Parathyroid adenoma (tissue), 2 donors: Measurements from ENCODE around the gene RPP25.

ENCODE experiments used
- H2AFZ ChIP-seq: fragments of 300-600 bp; sonication (generic); one replicate; pipeline ENCODE4 v1.7.0; 2017; ENCODE audit warnings: antibody characterized with exemption, mild to moderate bottlenecking
- H3K27ac ChIP-seq: fragments of 300-600 bp; sonication (generic); one replicate; pipeline ENCODE4 v1.7.0; 2017
- H3K27me3 ChIP-seq: fragments of 300-600 bp; sonication (generic); one replicate; pipeline ENCODE4 v1.7.0; 2017; ENCODE audit warnings: low read length; ENCODE audit not compliant: control insufficient read depth, insufficient read depth
- H3K36me3 ChIP-seq: fragments of 300-600 bp; sonication (generic); one replicate; pipeline ENCODE4 v1.7.0; 2017; ENCODE audit warnings: low read length; ENCODE audit not compliant: control insufficient read depth, insufficient read depth
- H3K4me1 ChIP-seq: fragments of 300-600 bp; sonication (generic); one replicate; pipeline ENCODE4 v1.7.0; 2017; ENCODE audit warnings: control low read depth
- H3K4me2 ChIP-seq: fragments of 300-600 bp; sonication (generic); one replicate; pipeline ENCODE4 v1.7.0; 2017; ENCODE audit warnings: low read length
- H3K4me3 ChIP-seq: fragments of 300-600 bp; sonication (generic); one replicate; pipeline ENCODE4 v1.7.0; 2017; ENCODE audit warnings: low read depth, low read length
- H3K79me2 ChIP-seq: fragments of 300-600 bp; sonication (generic); one replicate; pipeline ENCODE4 v1.7.0; 2017; ENCODE audit warnings: control low read depth
- H3K9ac ChIP-seq: fragments of 300-600 bp; sonication (generic); one replicate; pipeline ENCODE4 v1.7.0; 2017; ENCODE audit warnings: mild to moderate bottlenecking
- H3K9me3 ChIP-seq: fragments of 300-600 bp; sonication (generic); one replicate; pipeline ENCODE4 v1.7.0; 2017; ENCODE audit warnings: low read length; ENCODE audit not compliant: control insufficient read depth
- CTCF ChIP-seq: fragments of 300-600 bp; sonication (generic); IDR thresholded peaks from one replicate; pipeline ENCODE4 v1.7.0; 2017; ENCODE audit warnings: antibody characterized with exemption, mild to moderate bottlenecking
- donor health status: primary hyperparathyroidism.

The RPP25 gene

GRCh38 chr15:74958320-74958907, 1.8 kb upstream of the RPP25 start:
- Histone ChIP-seq H3K36me3 (no peaks in the 10 kb centered on the region), H2AFZ (peak overlapping the region; percentile 84), H3K4me1 (peaks cover 2% of the 10 kb centered on the region), H3K79me2 (no peaks in the 10 kb centered on the region), H3K27me3 (no peaks in the 10 kb centered on the region), H3K9ac (no peak overlapping the region), H3K4me3 (no peak overlapping the region), H3K9me3 (no peaks in the 10 kb centered on the region), H3K4me2 (peak overlapping the region; percentile 26), H3K27ac (no peak overlapping the region)
- TF ChIP-seq CTCF, result no peak

GRCh38 chr15:74957476-74958035, 984 bp upstream of the RPP25 start:
- H3K4me2 ChIP-seq, result peak overlapping the region; percentile 86
- H3K4me3 ChIP-seq, result peak overlapping the region; percentile 70
- H3K36me3 ChIP-seq, result no peaks in the 10 kb centered on the region
- peak overlapping the region; percentile 46 for H3K9ac ChIP-seq
- peak overlapping the region; percentile 96 for H3K27ac ChIP-seq
- H3K9me3 ChIP-seq, result no peaks in the 10 kb centered on the region
- peak overlapping the region; percentile 84 for H2AFZ ChIP-seq
- no peaks in the 10 kb centered on the region for H3K27me3 ChIP-seq
- TF ChIP-seq CTCF, result no peak
- H3K79me2 ChIP-seq, result no peaks in the 10 kb centered on the region
- peaks cover 2% of the 10 kb centered on the region for H3K4me1 ChIP-seq

DNA sequence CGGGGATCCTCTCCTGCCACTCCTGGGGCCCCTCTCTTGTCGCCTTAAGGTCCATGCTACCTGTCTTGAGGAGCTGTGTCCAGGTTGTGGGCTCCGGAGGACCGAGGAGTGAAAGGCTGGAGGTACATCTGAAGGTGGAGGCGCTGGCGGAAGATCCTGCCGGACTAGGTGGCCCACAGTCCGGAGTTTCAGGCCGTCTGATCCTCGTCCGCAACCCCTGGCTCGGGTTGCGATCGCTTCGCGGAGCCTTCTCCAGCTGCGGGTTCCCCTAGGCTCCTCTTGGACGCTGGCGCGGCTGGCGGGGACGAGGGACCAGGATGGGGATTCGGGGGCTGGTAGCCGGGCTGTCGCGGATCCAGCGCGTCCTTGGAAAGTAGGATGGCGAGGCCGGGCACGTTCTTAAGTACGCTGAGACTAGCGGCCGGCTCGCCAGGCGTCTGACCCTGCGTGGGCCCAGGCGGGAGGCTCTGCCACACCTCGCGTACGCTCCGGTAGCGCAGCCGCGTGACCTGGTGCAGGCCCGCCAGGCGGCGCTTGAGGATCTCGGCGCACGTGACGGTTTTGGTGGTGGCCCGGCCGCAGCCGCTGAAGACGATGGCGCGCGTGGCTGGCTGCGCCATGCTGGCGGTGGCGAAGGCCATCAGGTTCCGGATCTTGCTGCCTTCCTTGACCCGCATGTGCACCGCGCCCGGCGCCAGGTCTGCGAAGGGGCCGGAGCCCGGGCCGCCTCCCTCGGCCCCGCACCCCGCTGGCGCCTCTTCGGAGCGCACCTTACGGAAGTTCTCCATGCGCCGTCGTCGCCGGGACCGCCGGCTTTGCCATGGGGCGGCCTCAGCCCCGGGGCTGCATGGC, 550 bp downstream of the RPP25 start:
- Histone ChIP-seq H2AFZ (peak overlapping the region; percentile 84), H3K36me3 (no peaks in the 10 kb centered on the region), H3K4me2 (peak overlapping the region; percentile 86), H3K4me1 (peaks cover 2% of the 10 kb centered on the region), H3K27me3 (no peaks in the 10 kb centered on the region), H3K9ac (no peak overlapping the region), H3K9me3 (no peaks in the 10 kb centered on the region), H3K27ac (peak overlapping the region; percentile 96), H3K4me3 (peak overlapping the region; percentile 70), H3K79me2 (no peaks in the 10 kb centered on the region)
- peak; percentile 53 for TF ChIP-seq CTCF

DNA sequence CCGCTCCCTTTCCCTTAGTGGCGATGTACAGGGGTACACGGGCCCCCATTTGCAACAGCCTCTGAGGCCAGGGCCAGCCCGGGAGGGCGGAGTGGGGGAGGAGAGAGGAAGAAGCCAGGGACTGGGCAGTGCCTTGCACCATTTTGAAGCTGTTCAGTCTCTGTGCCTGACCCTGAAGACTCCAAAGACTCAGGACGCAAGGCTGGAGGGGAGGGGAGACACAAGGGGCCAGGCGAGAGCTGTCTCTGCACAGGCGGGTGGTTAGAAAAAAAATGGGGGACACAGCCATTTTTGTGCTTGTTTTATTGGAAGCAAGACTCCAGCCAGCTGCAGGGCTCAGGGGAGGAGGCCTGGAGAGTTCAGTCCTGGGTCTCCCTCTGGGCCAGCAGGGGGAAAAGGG, 1.6 kb downstream of the RPP25 start:
- no peaks in the 10 kb centered on the region for H3K27me3 ChIP-seq
- H3K36me3 ChIP-seq, result no peaks in the 10 kb centered on the region
- no peak overlapping the region for H2AFZ ChIP-seq
- H3K4me1 ChIP-seq, result peaks cover 5% of the 10 kb centered on the region
- H3K4me3 ChIP-seq, result peak overlapping the region; percentile 70
- H3K4me2 ChIP-seq, result peak overlapping the region; percentile 86
- no peaks in the 10 kb centered on the region for H3K79me2 ChIP-seq
- H3K27ac ChIP-seq, result no peak overlapping the region
- H3K9me3 ChIP-seq, result no peaks in the 10 kb centered on the region
- no peak for TF ChIP-seq CTCF
- H3K9ac ChIP-seq, result no peak overlapping the region
